Suprapubic skin (tissue), 3 donors: ENCODE measurements around the gene FOLR2.
"Not testable (repeated sequence)": the region's sequence is repeated elsewhere in the genome, so short reads cannot be mapped to it uniquely, and the experiment has no call there.

Source experiments
- POLR2AphosphoS5 ChIP-seq, 3 donors: sonication (generic); formaldehyde crosslinking; IDR thresholded peaks; one replicate each; pipeline ENCODE4 v1.6.1; 2017; ENCODE audit warnings: antibody characterized with exemption in 3 of 3
- TF ChIP-seq, protein P1 (sequence below), 2 donors: fragments of 200-600 bp in 1 of 2; fragments of 450-650 bp in 1 of 2; sonication (generic) in 1 of 2; IDR thresholded peaks; one replicate each; pipeline ENCODE4 v1.5.1; 2016 to 2019; ENCODE audit warnings: antibody characterized with exemption in 2 of 2, mild to moderate bottlenecking in 1 of 2, moderate library complexity in 1 of 2

GRCh38 chr11:72172043-72172442, 44.6 kb upstream of the FOLR2 start:
- TF ChIP-seq, protein P1, sequence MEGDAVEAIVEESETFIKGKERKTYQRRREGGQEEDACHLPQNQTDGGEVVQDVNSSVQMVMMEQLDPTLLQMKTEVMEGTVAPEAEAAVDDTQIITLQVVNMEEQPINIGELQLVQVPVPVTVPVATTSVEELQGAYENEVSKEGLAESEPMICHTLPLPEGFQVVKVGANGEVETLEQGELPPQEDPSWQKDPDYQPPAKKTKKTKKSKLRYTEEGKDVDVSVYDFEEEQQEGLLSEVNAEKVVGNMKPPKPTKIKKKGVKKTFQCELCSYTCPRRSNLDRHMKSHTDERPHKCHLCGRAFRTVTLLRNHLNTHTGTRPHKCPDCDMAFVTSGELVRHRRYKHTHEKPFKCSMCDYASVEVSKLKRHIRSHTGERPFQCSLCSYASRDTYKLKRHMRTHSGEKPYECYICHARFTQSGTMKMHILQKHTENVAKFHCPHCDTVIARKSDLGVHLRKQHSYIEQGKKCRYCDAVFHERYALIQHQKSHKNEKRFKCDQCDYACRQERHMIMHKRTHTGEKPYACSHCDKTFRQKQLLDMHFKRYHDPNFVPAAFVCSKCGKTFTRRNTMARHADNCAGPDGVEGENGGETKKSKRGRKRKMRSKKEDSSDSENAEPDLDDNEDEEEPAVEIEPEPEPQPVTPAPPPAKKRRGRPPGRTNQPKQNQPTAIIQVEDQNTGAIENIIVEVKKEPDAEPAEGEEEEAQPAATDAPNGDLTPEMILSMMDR (IDR thresholded peaks at IDR 0.05) = not testable (repeated sequence)
- not testable (repeated sequence) for TF ChIP-seq POLR2AphosphoS5 (IDR thresholded peaks at IDR 0.05)
